Fibroblast of villous mesenchyme (primary cell): ENCODE results near the gene ZNF217. TPM values are rescaled to one million over a fixed set of nuclear protein-coding genes. Genes with fewer than 3 reads are reported as not detected.
"Not testable (repeated sequence)": the region's sequence is repeated elsewhere in the genome, so short reads cannot be mapped to it uniquely, and the experiment has no call there.

ENCODE experiments used
- DNase-seq: peaks from one replicate; pipeline ENCODE4 v3.0.0-alpha.2; 2010; ENCODE audit warnings: low read depth
- H3K4me3 ChIP-seq: 2 replicates; pipeline ENCODE4 v1.5.1; 2011; ENCODE audit warnings: low read depth, mild to moderate bottlenecking, low read length
- total RNA-seq: library from RNA; depleted of rRNA; stranded (reverse); fragments of >200 nt; gene quantifications from 2 replicates; pipeline ENCODE4 v1.2.3, GENCODE V29; 2012
- TF ChIP-seq, protein P1 (sequence below): IDR thresholded peaks from 2 replicates; pipeline ENCODE4 v1.5.1; 2012; ENCODE audit warnings: low read depth, mild to moderate bottlenecking, low read length; ENCODE audit not compliant: insufficient read depth

ZNF217 gene
- 20.3 and 22.9 TPM in 2 replicates for total RNA-seq

- DNase-seq = not testable (repeated sequence)
- peak within 1 kb of the TSS; percentile 77 for H3K4me3 ChIP-seq
These were observed at the start of gene ZNF217 for GRCh38 chr20:53593466-53594007. Gene ZNF217, minus strand, starts transcription at chr20:53593839. Its CDS starts 11,013 bp downstream, at chr20:53582826.

DNA sequence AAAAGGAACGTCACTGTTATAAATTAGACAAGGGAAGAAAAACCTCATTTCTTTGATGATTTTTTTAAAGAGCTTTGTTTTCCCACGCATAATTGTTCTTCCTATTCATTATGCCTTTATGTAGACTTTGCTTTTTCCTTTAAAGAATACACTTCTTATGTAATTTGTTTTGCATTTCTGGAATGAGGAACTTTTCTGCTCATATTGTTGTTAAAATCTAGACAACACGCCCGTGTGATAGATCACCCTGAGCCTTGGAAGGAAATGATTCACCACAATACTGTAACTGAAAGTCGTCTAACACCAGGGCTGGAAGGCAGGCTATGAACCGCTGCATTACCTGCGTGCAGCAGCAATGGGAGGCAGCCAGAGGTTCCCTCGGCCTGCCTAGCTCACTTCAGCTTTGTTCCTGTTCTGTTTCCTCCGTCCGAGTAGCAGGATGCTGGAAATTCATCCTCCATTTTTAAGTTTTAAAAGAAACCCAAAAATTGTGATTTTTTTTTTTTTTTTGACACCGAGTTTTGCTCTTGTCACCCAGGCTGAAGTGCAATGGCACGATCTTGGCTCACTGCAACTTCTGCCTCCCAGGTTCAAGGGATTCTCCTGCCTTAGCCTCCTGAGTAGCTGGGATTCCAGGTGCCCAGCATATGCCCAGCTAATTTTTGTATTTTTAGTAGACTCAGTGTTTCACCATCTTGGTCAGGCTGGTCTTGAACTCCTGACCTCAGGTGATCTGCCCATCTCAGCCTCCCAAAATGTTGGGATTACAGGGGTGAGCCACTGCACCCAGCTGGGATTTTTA, 49.6 kb upstream of the ZNF217 start:
- peak; percentile 84 for DNase-seq
- TF ChIP-seq, protein P1, sequence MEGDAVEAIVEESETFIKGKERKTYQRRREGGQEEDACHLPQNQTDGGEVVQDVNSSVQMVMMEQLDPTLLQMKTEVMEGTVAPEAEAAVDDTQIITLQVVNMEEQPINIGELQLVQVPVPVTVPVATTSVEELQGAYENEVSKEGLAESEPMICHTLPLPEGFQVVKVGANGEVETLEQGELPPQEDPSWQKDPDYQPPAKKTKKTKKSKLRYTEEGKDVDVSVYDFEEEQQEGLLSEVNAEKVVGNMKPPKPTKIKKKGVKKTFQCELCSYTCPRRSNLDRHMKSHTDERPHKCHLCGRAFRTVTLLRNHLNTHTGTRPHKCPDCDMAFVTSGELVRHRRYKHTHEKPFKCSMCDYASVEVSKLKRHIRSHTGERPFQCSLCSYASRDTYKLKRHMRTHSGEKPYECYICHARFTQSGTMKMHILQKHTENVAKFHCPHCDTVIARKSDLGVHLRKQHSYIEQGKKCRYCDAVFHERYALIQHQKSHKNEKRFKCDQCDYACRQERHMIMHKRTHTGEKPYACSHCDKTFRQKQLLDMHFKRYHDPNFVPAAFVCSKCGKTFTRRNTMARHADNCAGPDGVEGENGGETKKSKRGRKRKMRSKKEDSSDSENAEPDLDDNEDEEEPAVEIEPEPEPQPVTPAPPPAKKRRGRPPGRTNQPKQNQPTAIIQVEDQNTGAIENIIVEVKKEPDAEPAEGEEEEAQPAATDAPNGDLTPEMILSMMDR = no peak
- peak overlapping the region; percentile 6 for H3K4me3 ChIP-seq

GRCh38 chr20:53642196-53643030, 48.8 kb upstream of the ZNF217 start:
- TF ChIP-seq, protein P1 = no peak
- peak; percentile 84 for DNase-seq
- H3K4me3 ChIP-seq = peak overlapping the region; percentile 6

GRCh38 chr20:53639647-53640440, 46.2 kb upstream of the ZNF217 start:
- TF ChIP-seq, protein P1 = no peak
- no peak overlapping the region for H3K4me3 ChIP-seq
- no peak for DNase-seq

- DNase-seq = no peak
- H3K4me3 ChIP-seq = no peak overlapping the region
- TF ChIP-seq, protein P1 = no peak
These were observed 45.5 kb upstream of the ZNF217 start for GRCh38 chr20:53639128-53639527.

DNA sequence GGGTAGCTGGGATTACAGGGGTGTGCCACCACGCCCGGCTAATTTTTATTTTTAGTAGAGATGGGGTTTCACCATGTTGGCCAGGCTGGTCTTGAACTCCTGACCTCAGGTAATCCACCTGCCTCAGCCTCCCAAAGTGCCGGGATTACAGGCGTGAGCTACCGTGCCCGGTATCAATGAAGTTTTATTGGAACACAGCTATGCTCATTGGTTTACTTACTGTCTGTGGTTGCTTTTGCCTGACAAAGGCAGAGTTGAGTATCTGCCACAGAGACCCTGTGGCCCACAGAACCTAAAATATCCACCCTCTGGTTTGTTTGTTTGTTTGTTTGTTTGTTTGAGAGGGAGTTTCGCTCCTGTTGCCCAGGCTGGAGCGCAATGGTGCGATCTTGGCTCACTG, 43.7 kb upstream of the ZNF217 start:
- not testable (repeated sequence) for DNase-seq, H3K4me3 ChIP-seq

- H3K4me3 ChIP-seq = no peak overlapping the region
- TF ChIP-seq, protein P1 = no peak
- no peak for DNase-seq
These were observed 43.0 kb upstream of the ZNF217 start for GRCh38 chr20:53636540-53637097.
